K562 (cell line): ENCODE data around the gene PSMB2. TPM values are rescaled to one million over a fixed set of nuclear protein-coding genes. Genes with fewer than 3 reads are reported as not detected.

ENCODE experiments used
- ARID2 ChIP-seq: fragments of 450-650 bp; IDR thresholded peaks from 2 replicates; pipeline ENCODE4 v1.6.1; 2017; ENCODE audit warnings: antibody characterized with exemption, mild to moderate bottlenecking
- ARNT ChIP-seq, 2 experiments: fragments of 450-650 bp; IDR thresholded peaks; 2 replicates each; pipeline ENCODE4 v1.6.1; 2016; ENCODE audit warnings: mild to moderate bottlenecking in 1 of 2
- CEBPB ChIP-seq: fragments of 450-650 bp; IDR thresholded peaks from 2 replicates; pipeline ENCODE4 v1.6.1; 2016; ENCODE audit warnings: missing genetic modification characterization, missing compliant biosample characterization
- CEBPG ChIP-seq, 3 experiments: fragments of 200-800 bp in 1 of 3; sonication (Bioruptor generic) in 1 of 3; sonication (generic) in 1 of 3; formaldehyde crosslinking in 1 of 3; IDR thresholded peaks in 2 of 3; conservative IDR thresholded peaks in 1 of 3; 2 replicates each; pipeline versions ENCODE4 v1.6.1 to v1.8.0; 2016 to 2022; ENCODE audit warnings: missing compliant biosample characterization in 2 of 3, missing genetic modification characterization in 2 of 3, mild to moderate bottlenecking in 1 of 3, missing genetic modification reagents in 1 of 3
- CSDE1 ChIP-seq, 2 experiments: fragments of 450-650 bp; IDR thresholded peaks; 2 replicates each; pipeline ENCODE4 v1.6.1; 2016; ENCODE audit warnings: mild to moderate bottlenecking in 1 of 2
- MNT ChIP-seq, 2 experiments: fragments of 450-650 bp; conservative IDR thresholded peaks; 2 replicates each; pipeline ENCODE4 v1.6.1; 2017; ENCODE audit warnings: mild to moderate bottlenecking in 2 of 2, moderate library complexity in 2 of 2
- NR1H2 ChIP-seq: sonication (generic); formaldehyde crosslinking; IDR thresholded peaks from 2 replicates; pipeline ENCODE4 v1.4.0; 2020; ENCODE audit warnings: mild to moderate bottlenecking, missing genetic modification reagents
- REST ChIP-seq, 2 experiments: fragments of 450-650 bp; formaldehyde crosslinking in 1 of 2; IDR thresholded peaks; 2 replicates each; pipeline versions ENCODE4 v1.4.0 to v1.6.1; 2014 to 2020; ENCODE audit warnings: mild to moderate bottlenecking in 2 of 2, borderline replicate concordance in 1 of 2, low read depth in 1 of 2
- TBL1XR1 ChIP-seq, 2 experiments: IDR thresholded peaks; 2 replicates each; pipeline ENCODE4 v1.6.1; 2012; ENCODE audit warnings: improper control_type of control experiment in 2 of 2, low read length in 2 of 2, mild to moderate bottlenecking in 1 of 2
- TRIM24 ChIP-seq, 2 experiments: fragments of 450-650 bp; IDR thresholded peaks; 2 replicates each; pipeline ENCODE4 v1.6.1; 2016
- ZBTB11 ChIP-seq, 3 experiments: fragments of 200-800 bp in 1 of 3; fragments of 250-450 bp in 1 of 3; fragments of 450-650 bp in 1 of 3; sonication (Bioruptor Pico) in 1 of 3; sonication (Bioruptor generic) in 1 of 3; formaldehyde crosslinking in 1 of 3; IDR thresholded peaks; 2 replicates each; pipeline versions ENCODE4 v1.6.1 to v1.8.0; 2016 to 2022; ENCODE audit warnings: mild to moderate bottlenecking in 2 of 3, missing genetic modification characterization in 2 of 3, missing compliant biosample characterization in 1 of 3, moderate library complexity in 1 of 3
- ZNF124 ChIP-seq: sonication (generic); formaldehyde crosslinking; IDR thresholded peaks from 2 replicates; pipeline ENCODE4 v1.8.1; 2022; ENCODE audit warnings: missing genetic modification reagents
- polyA plus RNA-seq, 8 experiments: library from polyadenylated mRNA; depleted of rRNA in 4 of 8; stranded (reverse) in 5 of 8; unstranded in 3 of 8; fragments of >200 nt; fragmentation: Nextera tagmentation in 2 of 8; fragmentation: Illumina TruSeq in 1 of 8; extraction: Ambion mirVana in 2 of 8; extraction: Trizol in 1 of 8; gene quantifications; 2 replicates each; pipeline versions ENCODE4 v1.2.1 to v1.2.3, GENCODE V29; 2011 to 2014; ENCODE audit warnings: inconsistent platforms in 1 of 8, missing spikeins in 1 of 8
- total RNA-seq, 7 experiments: library from RNA; depleted of rRNA in 6 of 7; stranded (reverse); fragments of >200 nt in 6 of 7; fragmentation: Illumina TruSeq in 2 of 7; extraction: Trizol in 2 of 7; gene quantifications; 2 replicates each; pipeline versions ENCODE4 v1.2.1 to v1.2.3, GENCODE V29; 2011 to 2021; ENCODE audit warnings: low replicate concordance in 1 of 7

PSMB2 gene
- total and polyA plus RNA-seq, 9 of the 15 experiments (the other 6 are each of a cell fraction or from before 2014, with no cell fraction given) = 71.7 to 543 (median 165) TPM

- peak; percentile 75 for TF ChIP-seq REST (IDR thresholded peaks at IDR 0.05; ENCODE audit: borderline replicate concordance)
- no peak for TF ChIP-seq REST (CRISPR knock-in tag; IDR thresholded peaks at IDR 0.05; ENCODE audit: low read depth)
- peak; percentile 68 for TF ChIP-seq ARID2
- TF ChIP-seq ARNT (IDR thresholded peaks at IDR 0.05) = 0 out of 4 replicates have a peak, but pooled peaks of 1 of the 2 experiments have one; percentile 49
- TF ChIP-seq NR1H2 (CRISPR knock-in tag) = no peak
- TF ChIP-seq MNT (conservative IDR thresholded peaks at IDR 0.05) = no peak
- no peak for TF ChIP-seq ZNF124
- 0 out of 4 replicates have a peak, but pooled peaks of 1 of the 2 experiments have one; percentile 9 for TF ChIP-seq TBL1XR1 (IDR thresholded peaks at IDR 0.05; ENCODE audit: low read length in 2 of 2)
- TF ChIP-seq CEBPG (CRISPR knock-in tag; IDR thresholded peaks at IDR 0.05) = no peak
- TF ChIP-seq CEBPG (tag; conservative IDR thresholded peaks at IDR 0.05 in 1 of 2, IDR thresholded peaks at IDR 0.05 in 1 of 2) = 0 out of 4 replicates have a peak, but pooled peaks of 1 of the 2 experiments have one; percentile 30
- no peak for TF ChIP-seq TRIM24 (IDR thresholded peaks at IDR 0.05)
- no peak for TF ChIP-seq CSDE1 (IDR thresholded peaks at IDR 0.05)
- 0 out of 2 replicates have a peak, but pooled peaks have one; percentile 15 for TF ChIP-seq CEBPB (tag)
- 0 out of 6 replicates have a peak, but pooled peaks of 1 of the 3 experiments have one; percentile 24 for TF ChIP-seq ZBTB11 (CRISPR knock-in tag; IDR thresholded peaks at IDR 0.05)
These were observed 77.1 kb downstream of the PSMB2 start (continued) for GRCh38 chr1:35564037-35564883.
